HL-60 (cell line): ENCODE data around the gene CCN2.

Experiments
- DNase-seq, 2 experiments: peaks; one replicate each; pipeline ENCODE4 v3.0.0-alpha.2; 2010 to 2020; ENCODE audit warnings: low read depth in 1 of 2, low spot score in 1 of 2
- H3K27ac ChIP-seq: fragments of 250-450 bp; sonication (Bioruptor Pico); replicated peaks from 2 replicates; pipeline ENCODE4 v1.5.1; 2020; ENCODE audit warnings: mild to moderate bottlenecking, moderate library complexity
- H3K27me3 ChIP-seq: fragments of 250-450 bp; sonication (Bioruptor Pico); 2 replicates; pipeline ENCODE4 v1.5.1; 2021; ENCODE audit warnings: mild to moderate bottlenecking, moderate library complexity; ENCODE audit not compliant: insufficient read depth, poor library complexity, severe bottlenecking
- H3K4me3 ChIP-seq: replicated peaks from 2 replicates; pipeline ENCODE4 v1.5.1; 2011; ENCODE audit warnings: mild to moderate bottlenecking, control low read depth, low read length; ENCODE audit not compliant: insufficient read depth
- CTCF ChIP-seq: IDR thresholded peaks from one replicate; pipeline ENCODE4 v1.5.1; 2011; ENCODE audit warnings: low read length, control low read depth, inconsistent platforms; ENCODE audit not compliant: insufficient read depth
- GABPA ChIP-seq: IDR thresholded peaks from 2 replicates; pipeline ENCODE4 v1.6.1; 2012; ENCODE audit warnings: low read depth
- POLR2AphosphoS5 ChIP-seq: IDR thresholded peaks from 2 replicates; pipeline ENCODE4 v1.6.1; 2012; ENCODE audit warnings: low read depth
- REST ChIP-seq: IDR thresholded peaks from 2 replicates; pipeline ENCODE4 v1.6.1; 2012; ENCODE audit warnings: low read depth; ENCODE audit not compliant: insufficient replicate concordance
- SPI1 ChIP-seq: IDR thresholded peaks from 2 replicates; pipeline ENCODE4 v1.6.1; 2012; ENCODE audit warnings: low read depth, mild to moderate bottlenecking, borderline replicate concordance

CCN2 gene

DNA sequence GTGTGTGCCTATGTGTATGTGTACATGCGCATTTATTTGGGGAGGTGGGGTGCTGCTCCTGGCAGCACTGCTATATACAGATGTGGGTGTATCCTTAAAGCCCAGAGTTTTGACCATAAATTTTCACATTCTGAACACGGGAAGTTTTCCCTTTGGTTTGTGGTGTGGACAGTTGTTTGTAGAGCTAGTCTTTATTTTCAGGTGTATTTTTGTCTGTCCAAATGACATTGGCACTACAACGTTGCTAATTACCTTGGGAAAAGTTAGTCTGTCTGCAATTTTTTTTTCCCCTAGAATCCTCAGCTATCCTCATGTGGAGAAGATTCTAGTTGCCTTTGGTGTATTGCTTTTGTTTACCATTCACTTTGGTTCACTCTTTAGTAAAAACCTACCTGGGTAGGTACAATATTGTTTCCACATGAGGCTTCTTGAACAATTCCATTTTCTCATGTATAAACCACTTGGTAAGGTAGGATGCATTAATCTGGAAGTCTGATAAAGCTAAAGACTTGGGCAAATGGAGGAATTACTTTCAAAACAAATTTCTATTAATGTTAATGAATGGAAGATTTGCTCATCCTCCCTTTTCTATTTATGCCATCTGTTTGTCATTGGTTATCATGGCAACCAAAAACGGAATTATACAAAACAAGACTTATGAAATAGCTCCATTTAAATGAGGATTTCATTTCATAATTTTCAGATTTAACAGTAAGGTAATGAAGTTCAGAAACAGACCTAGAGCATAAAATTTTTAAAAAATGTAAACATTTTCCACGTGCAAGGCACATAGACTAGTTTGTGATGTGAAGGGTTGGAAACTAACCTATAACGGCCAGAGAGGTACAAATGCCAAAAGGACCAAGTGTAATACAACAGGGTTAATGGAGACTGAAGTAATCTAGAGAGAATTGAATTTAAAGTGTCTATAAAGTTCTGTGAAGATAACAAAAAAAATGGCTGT, 3.9 kb downstream of the CCN2 start:
- H3K4me3 ChIP-seq: no peak overlapping the region
- DNase-seq: no peak
- H3K27ac ChIP-seq: no peak overlapping the region
- TF ChIP-seq POLR2AphosphoS5: no peak
- TF ChIP-seq REST: no peak
- no peak for TF ChIP-seq SPI1
- TF ChIP-seq GABPA: no peak
- TF ChIP-seq CTCF: no peak
- peaks cover 32% of the 10 kb centered on the region for H3K27me3 ChIP-seq

DNA sequence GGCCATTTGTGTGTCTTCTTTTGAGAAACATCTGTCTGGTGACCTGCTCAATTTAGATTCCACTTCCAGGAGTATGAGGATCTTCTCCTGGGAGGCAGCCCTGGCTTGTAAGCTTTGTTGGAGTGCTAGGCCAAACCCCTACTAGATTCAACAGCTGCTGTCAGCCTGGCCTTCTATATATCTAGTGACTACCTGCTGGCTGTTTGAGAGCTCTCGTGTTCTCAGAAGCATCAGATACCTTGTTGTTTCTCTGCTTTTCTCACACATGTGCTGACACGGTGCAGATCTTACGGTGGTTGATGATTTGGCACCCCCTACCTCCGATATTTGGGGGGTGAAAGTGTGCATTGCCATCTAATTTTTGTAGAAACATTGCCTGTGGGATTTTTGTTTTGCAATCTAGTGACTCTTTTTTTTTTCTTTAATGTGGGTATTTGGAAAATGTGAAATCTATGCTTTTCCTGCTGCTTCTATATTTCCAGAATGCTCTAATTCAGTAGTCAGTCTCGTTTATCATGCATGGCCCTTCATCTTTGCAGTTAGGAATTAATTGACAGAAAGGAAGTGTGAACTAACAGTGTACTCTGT, 4.7 kb downstream of the CCN2 start:
- TF ChIP-seq CTCF (no peak), REST (no peak), POLR2AphosphoS5 (no peak)
- no peak overlapping the region for H3K27ac ChIP-seq

DNA sequence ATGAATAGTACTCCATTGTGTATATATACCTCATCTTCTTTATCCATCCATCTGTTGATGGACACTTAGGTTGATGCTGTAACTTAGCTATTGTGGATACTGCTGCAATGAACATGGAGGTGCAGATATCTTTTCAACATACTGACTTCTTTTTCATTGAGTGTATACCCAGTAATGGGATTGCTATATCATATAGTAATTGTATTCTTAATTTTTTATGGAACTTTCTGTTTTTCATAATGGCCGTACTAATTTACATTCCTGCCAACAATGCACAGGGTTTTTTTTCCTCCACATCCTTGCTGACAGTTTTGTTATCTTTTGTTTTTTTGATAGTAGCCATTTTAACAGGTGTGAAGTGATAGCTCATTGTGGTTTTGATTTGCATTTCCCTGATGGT, 5.2 kb downstream of the CCN2 start:
- no peak for DNase-seq
- Histone ChIP-seq H3K27ac (no peak overlapping the region), H3K27me3 (peaks cover 23% of the 10 kb centered on the region), H3K4me3 (no peak overlapping the region)
- no peak for TF ChIP-seq GABPA

More for the DNA sequence above, 4.7 kb downstream of the CCN2 start:
- DNase-seq: no peak
- Histone ChIP-seq H3K4me3 (no peak overlapping the region), H3K27me3 (peaks cover 24% of the 10 kb centered on the region)

DNA sequence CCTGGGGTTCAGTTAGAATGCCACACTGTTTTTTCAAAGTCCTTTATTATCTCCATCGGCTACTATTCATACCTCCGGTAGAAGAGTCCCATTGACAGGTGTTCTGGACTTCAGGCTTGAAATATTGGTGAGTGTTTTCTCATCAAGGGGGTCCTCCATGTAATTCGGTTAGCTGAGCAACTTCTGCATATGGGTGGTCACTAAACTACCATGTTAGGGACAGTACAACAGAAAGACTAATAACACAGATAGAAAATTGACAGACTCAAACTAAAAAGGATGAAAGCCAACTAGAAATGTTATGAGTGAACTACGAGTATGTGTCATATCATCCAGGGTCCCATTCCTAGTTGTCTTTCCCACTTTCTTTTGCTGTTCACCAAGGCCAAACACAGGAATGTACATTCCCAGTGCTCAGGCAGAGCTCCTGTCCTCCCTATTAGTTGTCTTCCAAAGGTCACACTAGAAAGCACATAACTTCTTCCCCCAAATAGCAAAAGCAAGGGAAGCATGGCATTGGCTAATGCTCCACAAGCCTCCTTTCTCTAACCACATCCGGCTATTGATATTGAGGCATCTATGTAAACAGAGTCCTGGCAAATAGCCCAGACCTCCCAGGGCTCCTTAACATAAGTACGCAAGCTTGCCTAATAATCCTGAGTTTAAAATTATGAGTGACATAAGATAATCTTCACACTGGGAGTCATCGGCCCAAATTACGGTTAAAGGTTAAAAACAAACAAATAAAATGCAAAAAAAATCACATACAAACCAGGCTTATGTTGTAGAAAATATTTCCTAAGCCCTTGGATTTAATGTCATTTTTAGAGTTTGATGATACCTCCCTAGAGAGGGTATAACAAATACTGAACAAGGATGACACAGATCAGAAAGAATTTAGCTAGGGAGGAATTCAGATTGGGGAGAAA, 13.2 kb downstream of the CCN2 start:
- TF ChIP-seq SPI1 (no peak), POLR2AphosphoS5 (no peak), GABPA (no peak), CTCF (no peak), REST (no peak)
- Histone ChIP-seq H3K27ac (no peak overlapping the region), H3K27me3 (no peaks in the 10 kb centered on the region), H3K4me3 (no peak overlapping the region)
- no peak for DNase-seq
